Measurements from ENCODE around the gene IL36RN.

The IL36RN gene

GRCh38 chr2:113052396-113052917 is 6.5 kb upstream of the IL36RN start, which contains the start of gene IL36B:
TSS of gene IL36B (minus strand) at chr2:113052867.
- Histone ChIP-seq H3K27me3 (ENCODE audit: insufficient read depth, poor library complexity, severe bottlenecking) (no peaks in the 10 kb centered on the region), H3K27ac (replicated peaks) (no peak within 1 kb of the TSS), H3K4me3 (replicated peaks; ENCODE audit: insufficient read depth, low read length) (no peak within 1 kb of the TSS)
- TF ChIP-seq CTCF (IDR thresholded peaks at IDR 0.05; ENCODE audit: insufficient read depth, low read length), result no peak
- no peak for TF ChIP-seq SPI1 (IDR thresholded peaks at IDR 0.05; ENCODE audit: borderline replicate concordance, low read depth)
- TF ChIP-seq REST (IDR thresholded peaks at IDR 0.05; ENCODE audit: insufficient replicate concordance, low read depth), result no peak
- TF ChIP-seq GABPA (IDR thresholded peaks at IDR 0.05; ENCODE audit: low read depth), result no peak
- no peak for TF ChIP-seq POLR2AphosphoS5 (IDR thresholded peaks at IDR 0.05; ENCODE audit: low read depth)
- no peak for DNase-seq (ENCODE audit: low read depth in 1 of 2, low spot score in 1 of 2)

GRCh38 chr2:113053666-113054065 is 5.3 kb upstream of the IL36RN start:
- Histone ChIP-seq H3K27me3 (ENCODE audit: insufficient read depth, poor library complexity, severe bottlenecking) (no peaks in the 10 kb centered on the region), H3K4me3 (replicated peaks; ENCODE audit: insufficient read depth, low read length) (no peak overlapping the region), H3K27ac (replicated peaks) (no peak overlapping the region)
- TF ChIP-seq REST (IDR thresholded peaks at IDR 0.05; ENCODE audit: insufficient replicate concordance, low read depth), result no peak
- TF ChIP-seq GABPA (IDR thresholded peaks at IDR 0.05; ENCODE audit: low read depth), result no peak
- TF ChIP-seq SPI1 (IDR thresholded peaks at IDR 0.05; ENCODE audit: borderline replicate concordance, low read depth), result no peak
- TF ChIP-seq POLR2AphosphoS5 (IDR thresholded peaks at IDR 0.05; ENCODE audit: low read depth), result no peak
- no peak for TF ChIP-seq CTCF (IDR thresholded peaks at IDR 0.05; ENCODE audit: insufficient read depth, low read length)
- no peak for DNase-seq (ENCODE audit: low read depth in 1 of 2, low spot score in 1 of 2)

GRCh38 chr2:113054066-113054465 is 4.9 kb upstream of the IL36RN start:
- no peak overlapping the region for H3K27ac ChIP-seq (replicated peaks)
- no peaks in the 10 kb centered on the region for H3K27me3 ChIP-seq (ENCODE audit: insufficient read depth, poor library complexity, severe bottlenecking)
- TF ChIP-seq POLR2AphosphoS5 (IDR thresholded peaks at IDR 0.05; ENCODE audit: low read depth) (no peak), SPI1 (IDR thresholded peaks at IDR 0.05; ENCODE audit: borderline replicate concordance, low read depth) (no peak)
- no peak for DNase-seq (ENCODE audit: low read depth in 1 of 2, low spot score in 1 of 2)
- no peak overlapping the region for H3K4me3 ChIP-seq (replicated peaks; ENCODE audit: insufficient read depth, low read length)

GRCh38 chr2:113056521-113056920 is 2.5 kb upstream of the IL36RN start:
- TF ChIP-seq SPI1 (IDR thresholded peaks at IDR 0.05; ENCODE audit: borderline replicate concordance, low read depth), result no peak
- TF ChIP-seq GABPA (IDR thresholded peaks at IDR 0.05; ENCODE audit: low read depth), result no peak
- TF ChIP-seq POLR2AphosphoS5 (IDR thresholded peaks at IDR 0.05; ENCODE audit: low read depth), result no peak
- TF ChIP-seq CTCF (IDR thresholded peaks at IDR 0.05; ENCODE audit: insufficient read depth, low read length), result no peak
- no peak for TF ChIP-seq REST (IDR thresholded peaks at IDR 0.05; ENCODE audit: insufficient replicate concordance, low read depth)
- no peaks in the 10 kb centered on the region for H3K27me3 ChIP-seq (ENCODE audit: insufficient read depth, poor library complexity, severe bottlenecking)
- no peak overlapping the region for H3K27ac ChIP-seq (replicated peaks)
- no peak overlapping the region for H3K4me3 ChIP-seq (replicated peaks; ENCODE audit: insufficient read depth, low read length)
- no peak for DNase-seq (ENCODE audit: low read depth in 1 of 2, low spot score in 1 of 2)

Data from HL-60 (cell line).